Measurements from ENCODE around the gene TICRR.

Gene TICRR

DNA sequence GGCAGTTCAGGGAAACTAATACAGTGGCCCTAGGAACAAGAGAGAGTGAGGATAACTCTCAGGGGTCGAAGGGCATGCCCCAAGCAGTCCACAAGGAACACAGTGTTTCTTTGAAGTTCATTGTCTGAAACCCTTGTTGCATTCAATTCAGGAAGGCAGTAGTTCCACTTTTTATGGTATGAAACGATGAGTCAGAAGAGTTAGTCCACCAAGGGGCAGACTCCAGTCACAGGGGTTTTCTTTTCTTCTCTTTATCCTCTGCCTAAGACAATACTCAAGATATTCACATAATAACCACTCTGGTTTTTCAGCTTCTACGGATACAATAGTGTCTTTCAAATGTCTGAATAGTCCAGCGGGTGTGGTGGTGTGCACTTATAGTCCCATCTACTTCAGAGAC lies 23.7 kb upstream of the TICRR start:
- TF ChIP-seq GATA3 (IDR thresholded peaks at IDR 0.05; ENCODE audit: low read depth, low read length) = no peak
- TF ChIP-seq GATA2 (IDR thresholded peaks at IDR 0.05; ENCODE audit: low read depth, low read length) = no peak

GRCh38 chr15:89553632-89554031 lies 21.6 kb upstream of the TICRR start:
- TF ChIP-seq GATA3 (IDR thresholded peaks at IDR 0.05; ENCODE audit: low read depth, low read length) = no peak
- TF ChIP-seq GATA2 (IDR thresholded peaks at IDR 0.05; ENCODE audit: low read depth, low read length) = no peak

- TF ChIP-seq GATA2 (IDR thresholded peaks at IDR 0.05; ENCODE audit: low read depth, low read length) (no peak), GATA3 (IDR thresholded peaks at IDR 0.05; ENCODE audit: low read depth, low read length) (no peak)
Measured at GRCh38 chr15:89554247-89554646, 21.0 kb upstream of the TICRR start.

GRCh38 chr15:89555768-89556167 lies 19.5 kb upstream of the TICRR start:
- TF ChIP-seq GATA3 (IDR thresholded peaks at IDR 0.05; ENCODE audit: low read depth, low read length) (no peak), GATA2 (IDR thresholded peaks at IDR 0.05; ENCODE audit: low read depth, low read length) (no peak)

DNA sequence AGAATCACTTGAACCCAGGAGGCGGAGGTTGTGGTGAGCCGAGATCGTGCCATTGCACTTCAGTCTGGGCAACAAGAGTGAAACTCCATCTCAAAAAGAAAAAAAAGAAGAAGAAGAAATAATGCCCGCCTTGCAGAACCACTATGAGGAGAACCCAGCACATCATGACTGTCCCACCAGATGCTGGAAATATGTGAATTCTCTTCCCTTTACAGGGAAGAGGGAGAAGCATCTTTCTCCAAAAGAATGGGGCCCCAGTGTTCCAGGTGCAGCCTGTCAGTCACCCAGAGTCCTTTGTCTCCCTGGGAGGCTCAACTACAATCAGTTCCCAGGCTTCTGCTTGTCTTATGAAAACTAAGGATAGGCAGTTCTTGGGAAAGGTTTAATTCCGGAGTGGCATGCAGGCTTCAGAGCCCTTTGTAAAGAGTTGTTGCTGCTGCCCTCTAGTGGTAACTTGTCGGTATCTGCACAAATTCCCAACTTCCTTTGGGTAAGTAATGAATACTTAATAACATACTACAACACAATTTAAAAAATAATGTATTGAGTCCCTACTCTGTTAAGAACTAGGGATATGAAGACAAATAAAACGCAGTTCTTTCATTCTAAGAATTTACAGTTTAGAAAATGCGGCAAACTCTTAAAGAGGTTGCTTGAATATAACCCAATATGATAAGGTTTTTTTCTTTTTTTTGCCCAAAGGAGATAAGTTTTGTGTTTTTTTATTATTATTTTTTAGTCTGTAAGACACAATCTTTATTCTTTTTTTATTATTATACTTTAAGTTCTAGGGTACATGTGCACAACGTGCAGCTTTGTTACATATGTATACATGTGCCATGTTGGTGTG lies 18.6 kb upstream of the TICRR start:
- TF ChIP-seq GATA3 (IDR thresholded peaks at IDR 0.05; ENCODE audit: low read depth, low read length) (no peak), GATA2 (IDR thresholded peaks at IDR 0.05; ENCODE audit: low read depth, low read length) (no peak)

- no peak for TF ChIP-seq GATA2 (IDR thresholded peaks at IDR 0.05; ENCODE audit: low read depth, low read length)
- no peak for TF ChIP-seq GATA3 (IDR thresholded peaks at IDR 0.05; ENCODE audit: low read depth, low read length)
Measured at GRCh38 chr15:89559769-89560264, 15.5 kb upstream of the TICRR start.

DNA sequence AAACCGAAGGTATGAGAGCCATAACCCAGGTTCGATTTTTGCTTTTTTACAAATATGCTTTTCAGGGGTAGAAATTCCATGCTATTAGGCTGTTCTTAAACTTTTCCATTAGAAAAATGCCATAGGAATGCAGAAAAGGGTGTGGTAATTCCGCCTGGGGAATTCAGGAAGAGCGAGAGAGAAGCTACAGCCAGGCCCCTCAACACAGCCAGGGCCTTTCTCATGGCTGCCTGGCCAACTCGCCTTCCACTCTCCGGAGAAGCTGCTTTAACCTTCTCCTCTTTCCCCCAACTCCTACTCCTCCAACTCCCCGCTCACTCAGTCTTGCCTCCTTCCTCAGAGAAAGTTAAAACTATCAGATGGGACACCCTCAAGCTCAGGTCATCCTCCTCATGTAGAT lies 9.1 kb upstream of the TICRR start:
- TF ChIP-seq GATA2 (IDR thresholded peaks at IDR 0.05; ENCODE audit: low read depth, low read length) (no peak), GATA3 (IDR thresholded peaks at IDR 0.05; ENCODE audit: low read depth, low read length) (no peak)

- TF ChIP-seq GATA3 (IDR thresholded peaks at IDR 0.05; ENCODE audit: low read depth, low read length) (no peak), GATA2 (IDR thresholded peaks at IDR 0.05; ENCODE audit: low read depth, low read length) (no peak)
Measured at GRCh38 chr15:89566621-89567294, 8.5 kb upstream of the TICRR start.

DNA sequence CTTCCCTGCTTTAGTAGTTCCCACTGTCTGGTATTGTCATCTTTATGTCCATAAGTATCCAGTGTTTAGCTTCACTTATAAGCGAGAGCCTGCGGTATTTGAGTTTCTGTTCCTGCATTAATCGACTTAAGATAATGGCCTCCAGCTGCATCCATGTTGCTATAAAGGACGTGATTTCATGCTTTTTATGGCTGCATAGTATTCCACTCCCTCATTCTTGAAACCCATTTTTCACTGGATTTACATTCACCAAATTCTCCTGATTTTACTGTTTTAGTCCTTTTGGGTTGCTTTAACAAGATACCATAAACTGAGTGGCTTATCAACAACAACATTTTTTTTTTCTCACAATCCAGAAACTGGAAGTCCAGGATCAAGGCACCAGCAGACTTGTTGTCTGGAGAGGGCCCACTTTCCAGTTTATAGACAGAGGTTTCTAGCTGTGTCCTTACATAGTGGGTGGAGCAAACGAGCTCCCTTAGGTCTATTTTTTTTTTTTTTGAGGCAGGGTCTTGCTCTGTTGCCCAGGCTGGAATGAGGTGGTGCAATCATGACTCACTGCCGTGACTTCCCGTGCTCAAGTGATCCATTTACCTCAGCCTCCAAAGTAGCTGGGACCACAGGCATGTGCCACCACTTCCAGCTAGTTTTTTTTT lies 6.1 kb upstream of the TICRR start:
- TF ChIP-seq GATA2 (IDR thresholded peaks at IDR 0.05; ENCODE audit: low read depth, low read length) = no peak
- no peak for TF ChIP-seq GATA3 (IDR thresholded peaks at IDR 0.05; ENCODE audit: low read depth, low read length)

- TF ChIP-seq GATA2 (IDR thresholded peaks at IDR 0.05; ENCODE audit: low read depth, low read length) (no peak), GATA3 (IDR thresholded peaks at IDR 0.05; ENCODE audit: low read depth, low read length) (no peak)
Measured at GRCh38 chr15:89575656-89576416, 567 bp downstream of the TICRR start.

DNA sequence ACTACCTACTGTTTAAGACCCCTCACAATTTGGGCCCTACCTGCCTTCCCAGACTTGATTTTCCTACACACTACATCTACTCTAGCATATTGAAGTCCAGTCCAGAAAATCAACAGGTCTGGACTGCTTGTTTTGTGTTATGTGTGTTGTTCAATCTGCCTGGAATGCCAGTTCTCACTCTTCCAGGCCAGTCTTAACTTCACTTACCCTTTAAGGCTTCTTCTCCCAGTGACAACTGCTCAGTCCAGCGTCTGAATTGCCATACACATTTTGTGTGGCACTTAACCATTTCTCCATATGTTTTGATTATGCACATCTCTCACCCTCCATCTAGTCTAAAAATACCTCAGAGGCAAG lies 1.1 kb downstream of the TICRR start:
- TF ChIP-seq GATA3 (IDR thresholded peaks at IDR 0.05; ENCODE audit: low read depth, low read length) (no peak), GATA2 (IDR thresholded peaks at IDR 0.05; ENCODE audit: low read depth, low read length) (no peak)

DNA sequence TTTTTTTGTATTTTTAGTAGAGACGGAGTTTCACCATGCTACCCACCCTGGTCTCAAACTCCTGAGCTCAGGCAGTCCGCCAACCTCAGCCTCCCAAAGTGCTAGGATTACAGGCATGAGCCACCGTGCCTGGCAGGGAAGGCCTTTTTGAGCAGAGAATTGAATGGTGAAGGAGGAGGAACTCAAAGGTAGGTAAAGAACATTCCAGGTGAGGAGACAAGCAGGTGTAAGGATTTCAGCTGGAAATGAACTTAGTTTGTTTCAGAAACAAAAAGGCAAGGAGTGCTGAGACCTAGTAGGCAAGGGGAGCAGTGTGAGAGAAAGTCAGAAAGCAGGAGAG lies 2.5 kb downstream of the TICRR start:
- TF ChIP-seq GATA2 (IDR thresholded peaks at IDR 0.05; ENCODE audit: low read depth, low read length) (no peak), GATA3 (IDR thresholded peaks at IDR 0.05; ENCODE audit: low read depth, low read length) (no peak)

- TF ChIP-seq GATA3 (IDR thresholded peaks at IDR 0.05; ENCODE audit: low read depth, low read length) (no peak), GATA2 (IDR thresholded peaks at IDR 0.05; ENCODE audit: low read depth, low read length) (no peak)
Measured at GRCh38 chr15:89578146-89578545, 2.9 kb downstream of the TICRR start.

GRCh38 chr15:89586651-89587050 lies 11.4 kb downstream of the TICRR start:
- no peak for TF ChIP-seq GATA3 (IDR thresholded peaks at IDR 0.05; ENCODE audit: low read depth, low read length)
- no peak for TF ChIP-seq GATA2 (IDR thresholded peaks at IDR 0.05; ENCODE audit: low read depth, low read length)

All from SH-SY5Y (cell line).